HepG2 (cell line): Measurements from ENCODE around the gene ATOH8. TPM values are rescaled to one million over a fixed set of nuclear protein-coding genes. Genes with fewer than 3 reads are reported as not detected.

Experiments
- ATAC-seq: fragments of 200-7000 bp; cut with Tn5 transposase; 3 replicates; pipeline ENCODE4 v1.9.1; 2020; ENCODE audit warnings: mild to moderate bottlenecking, moderate library complexity
- BruUV-seq: library from RNA; stranded (reverse); fragments of 400-500 nt; replicated peaks from 2 replicates; lab custom pipeline; 2021; lab: Mats Ljungman, UMichigan
- CTCF ChIA-PET: fragments of 300-600 bp; formaldehyde crosslinking; extraction: SDS; loops from one replicate; lab custom pipeline; 2021; ENCODE audit warnings: low total read pairs, inconsistent platforms, low intra/inter-chr PET ratio; lab: Yijun Ruan, JAX
- POLR2A ChIA-PET: fragments of 350-600 bp; sonication (Branson Sonifier 250); formaldehyde crosslinking; loops from one replicate; lab custom pipeline; 2020; ENCODE audit warnings: antibody characterized with exemption, inconsistent platforms; lab: Yijun Ruan, JAX
- DNase-seq: peaks from one replicate; pipeline ENCODE4 v3.0.0-alpha.2; 2015; ENCODE audit warnings: low spot score
- FAIRE-seq: peaks from 3 replicates; lab custom pipeline; 2011; peaks lifted over from hg19 to GRCh38; lab: Jason Lieb, UNC
- H2AFZ ChIP-seq: one replicate; pipeline ENCODE4 v1.6.1; 2011; ENCODE audit warnings: low read length, inconsistent platforms
- H3K27ac ChIP-seq: fragments of 300-600 bp; 3 replicates; pipeline ENCODE4 v1.8.0; 2011; ENCODE audit warnings: mixed run types, mild to moderate bottlenecking, mixed read lengths, low read length, inconsistent platforms; ENCODE audit not compliant: insufficient read depth; ENCODE audit errors: extremely low read length
- H3K27me3 ChIP-seq, 2 experiments: fragments of 200-600 bp in 1 of 2; 2 replicates in 1 of 2; 3 replicates in 1 of 2; pipeline versions ENCODE4 v1.6.0 to v1.8.0; 2011; ENCODE audit warnings: low read length in 2 of 2, mild to moderate bottlenecking in 2 of 2, moderate library complexity in 2 of 2, inconsistent platforms in 1 of 2; ENCODE audit not compliant: insufficient read depth in 2 of 2, control insufficient read depth in 1 of 2
- H3K36me3 ChIP-seq, 2 experiments: fragments of 200-600 bp in 1 of 2; replicated peaks in 1 of 2; 2 replicates in 1 of 2; 3 replicates in 1 of 2; pipeline versions ENCODE4 v1.5.1 to v1.8.0; 2011; ENCODE audit warnings: low read length in 2 of 2, inconsistent platforms in 1 of 2; ENCODE audit not compliant: insufficient read depth in 2 of 2, control insufficient read depth in 1 of 2
- H3K4me1 ChIP-seq: 2 replicates; pipeline ENCODE4 v1.5.1; 2012; ENCODE audit warnings: low read length, inconsistent platforms; ENCODE audit not compliant: insufficient read depth
- H3K4me2 ChIP-seq: 2 replicates; pipeline ENCODE4 v1.6.0; 2011; ENCODE audit warnings: low read depth, low read length, inconsistent platforms
- H3K4me3 ChIP-seq, 3 experiments: fragments of 200-600 bp in 1 of 3; sonication (generic), shearing (Covaris generic) in 1 of 3; replicated peaks in 1 of 3; 2 replicates each; pipeline ENCODE4 v1.5.1; 2011 to 2016; ENCODE audit warnings: low read length in 3 of 3, inconsistent platforms in 2 of 3, low read depth in 2 of 3, mild to moderate bottlenecking in 2 of 3, control low read depth in 1 of 3, mixed read lengths in 1 of 3; ENCODE audit not compliant: insufficient read depth in 1 of 3
- H3K79me2 ChIP-seq: one replicate; pipeline ENCODE4 v1.6.1; 2011; ENCODE audit warnings: low read length, inconsistent platforms; ENCODE audit not compliant: insufficient read depth
- H3K9ac ChIP-seq: 2 replicates; pipeline ENCODE4 v1.6.0; 2011; ENCODE audit warnings: mild to moderate bottlenecking, low read depth, low read length, inconsistent platforms; ENCODE audit not compliant: insufficient read depth
- H3K9me3 ChIP-seq: 2 replicates; pipeline ENCODE4 v1.5.1; 2012; ENCODE audit warnings: mild to moderate bottlenecking, low read length
- H4K20me1 ChIP-seq: 2 replicates; pipeline ENCODE4 v1.6.0; 2011; ENCODE audit warnings: inconsistent platforms, mild to moderate bottlenecking, low read length, moderate library complexity; ENCODE audit not compliant: insufficient read depth
- ARID2 ChIP-seq: sonication (generic); formaldehyde crosslinking; IDR thresholded peaks from 2 replicates; pipeline ENCODE4 v1.8.1; 2022; ENCODE audit warnings: mild to moderate bottlenecking, missing genetic modification reagents, borderline replicate concordance
- CC2D1A ChIP-seq: sonication (generic); formaldehyde crosslinking; IDR thresholded peaks from 2 replicates; pipeline ENCODE4 v1.8.1; 2023; ENCODE audit warnings: mild to moderate bottlenecking, missing genetic modification reagents
- CSRNP1 ChIP-seq: sonication (generic); formaldehyde crosslinking; IDR thresholded peaks from 2 replicates; pipeline ENCODE4 v1.8.1; 2023; ENCODE audit warnings: mild to moderate bottlenecking, missing genetic modification reagents
- FOXA3 ChIP-seq: IDR thresholded peaks from 2 replicates; pipeline ENCODE4 v1.6.1; 2016; ENCODE audit warnings: missing genetic modification reagents, missing compliant biosample characterization
- GATAD2A ChIP-seq: IDR thresholded peaks from 2 replicates; pipeline ENCODE4 v1.6.1; 2016
- HDAC1 ChIP-seq: sonication (generic); formaldehyde crosslinking; IDR thresholded peaks from 2 replicates; pipeline ENCODE4 v1.5.1; 2020; ENCODE audit warnings: mild to moderate bottlenecking, missing genetic modification reagents
- KAT7 ChIP-seq: IDR thresholded peaks from 2 replicates; pipeline ENCODE4 v1.6.1; 2018; ENCODE audit warnings: borderline replicate concordance, missing compliant biosample characterization
- NCOA5 ChIP-seq: sonication (generic); formaldehyde crosslinking; IDR thresholded peaks from 2 replicates; pipeline ENCODE4 v1.4.0; 2020; ENCODE audit warnings: missing genetic modification reagents
- SAFB2 ChIP-seq: sonication (generic); formaldehyde crosslinking; IDR thresholded peaks from 2 replicates; pipeline ENCODE4 v1.5.1; 2020; ENCODE audit warnings: missing genetic modification reagents, low read depth, mild to moderate bottlenecking, borderline replicate concordance
- ZBTB8A ChIP-seq: sonication (generic); formaldehyde crosslinking; IDR thresholded peaks from 2 replicates; pipeline ENCODE4 v1.4.0; 2020; ENCODE audit warnings: mild to moderate bottlenecking, low read depth, missing genetic modification reagents, borderline replicate concordance
- ZFP1 ChIP-seq: IDR thresholded peaks from 2 replicates; pipeline ENCODE4 v1.6.1; 2016
- ZNF205 ChIP-seq: IDR thresholded peaks from 2 replicates; pipeline ENCODE4 v1.6.1; 2018; ENCODE audit warnings: missing biosample characterization, missing genetic modification reagents
- ZNF333 ChIP-seq: sonication (generic); formaldehyde crosslinking; IDR thresholded peaks from 2 replicates; pipeline ENCODE4 v1.4.0; 2020; ENCODE audit warnings: mild to moderate bottlenecking, missing genetic modification reagents, borderline replicate concordance
- ZNF431 ChIP-seq: sonication (generic); formaldehyde crosslinking; IDR thresholded peaks from 2 replicates; pipeline ENCODE4 v1.9.0; 2022; ENCODE audit warnings: missing genetic modification reagents, low read depth, mild to moderate bottlenecking, borderline replicate concordance
- ZNF432 ChIP-seq: sonication (generic); formaldehyde crosslinking; IDR thresholded peaks from 2 replicates; pipeline ENCODE4 v1.5.0; 2020; ENCODE audit warnings: missing genetic modification reagents, mild to moderate bottlenecking, borderline replicate concordance
- ZNF460 ChIP-seq: sonication (generic); formaldehyde crosslinking; IDR thresholded peaks from 2 replicates; pipeline ENCODE4 v1.5.1; 2020; ENCODE audit warnings: missing genetic modification reagents, mild to moderate bottlenecking, borderline replicate concordance
- ZNF776 ChIP-seq: sonication (generic); formaldehyde crosslinking; IDR thresholded peaks from 2 replicates; pipeline ENCODE4 v1.4.0; 2020; ENCODE audit warnings: mild to moderate bottlenecking, missing genetic modification reagents
- ZNF792 ChIP-seq: IDR thresholded peaks from 2 replicates; pipeline ENCODE4 v1.6.1; 2016
- ZSCAN12 ChIP-seq: sonication (generic); formaldehyde crosslinking; IDR thresholded peaks from 2 replicates; pipeline ENCODE4 v1.9.0; 2021; ENCODE audit warnings: mild to moderate bottlenecking, missing genetic modification reagents
- WGBS: methylation state at CpG from one replicate; pipeline ENCODE4 v1.1.6; 2017; ENCODE audit warnings: low lambda C conversion rate; 5-methylcytosine and 5-hydroxymethylcytosine counted together
- in situ Hi-C: cut with HindIII; loops from 2 replicates; pipeline ENCODE4 v1.10.0; 2017; ENCODE audit warnings: low pct_unique_long_range_greater_than_20kb; ENCODE audit not compliant: extremely low pct_ligation_motif_present
- intact Hi-C: fragments of 100-400 bp; cut with micrococcal nuclease; formaldehyde crosslinking; loops from one replicate; pipeline ENCODE4 v1.10.0; 2022; ENCODE audit not compliant: unreplicated experiment
- polyA plus RNA-seq, 8 experiments: library from polyadenylated mRNA; depleted of rRNA in 3 of 8; stranded (reverse) in 7 of 8; unstranded in 1 of 8; fragments of >200 nt; fragmentation: Illumina TruSeq in 4 of 8; extraction: Trizol in 4 of 8; gene quantifications; 2 replicates each; pipeline versions ENCODE4 v1.2.1 to v1.2.3, GENCODE V29; 2011 to 2016; ENCODE audit warnings: low read depth in 4 of 8, missing spikeins in 1 of 8, mixed read lengths in 1 of 8; ENCODE audit not compliant: insufficient read depth in 1 of 8
- total RNA-seq, 5 experiments: library from RNA; depleted of rRNA; stranded (reverse); fragments of >200 nt; fragmentation: Illumina TruSeq; extraction: Trizol; gene quantifications; 2 replicates each; pipeline ENCODE4 v1.2.3, GENCODE V29; 2016; ENCODE audit warnings: low read depth in 1 of 5
- TF ChIP-seq, protein P1 (sequence below): sonication (generic); formaldehyde crosslinking; IDR thresholded peaks from 2 replicates; pipeline ENCODE4 v1.4.0; 2020; ENCODE audit warnings: missing genetic modification reagents, borderline replicate concordance

The ATOH8 gene
- total and polyA plus RNA-seq, 2 of the 13 experiments (the other 11 are each of a cell fraction or from before 2014, with no cell fraction given) = 0.13 to 0.61 TPM

DNA sequence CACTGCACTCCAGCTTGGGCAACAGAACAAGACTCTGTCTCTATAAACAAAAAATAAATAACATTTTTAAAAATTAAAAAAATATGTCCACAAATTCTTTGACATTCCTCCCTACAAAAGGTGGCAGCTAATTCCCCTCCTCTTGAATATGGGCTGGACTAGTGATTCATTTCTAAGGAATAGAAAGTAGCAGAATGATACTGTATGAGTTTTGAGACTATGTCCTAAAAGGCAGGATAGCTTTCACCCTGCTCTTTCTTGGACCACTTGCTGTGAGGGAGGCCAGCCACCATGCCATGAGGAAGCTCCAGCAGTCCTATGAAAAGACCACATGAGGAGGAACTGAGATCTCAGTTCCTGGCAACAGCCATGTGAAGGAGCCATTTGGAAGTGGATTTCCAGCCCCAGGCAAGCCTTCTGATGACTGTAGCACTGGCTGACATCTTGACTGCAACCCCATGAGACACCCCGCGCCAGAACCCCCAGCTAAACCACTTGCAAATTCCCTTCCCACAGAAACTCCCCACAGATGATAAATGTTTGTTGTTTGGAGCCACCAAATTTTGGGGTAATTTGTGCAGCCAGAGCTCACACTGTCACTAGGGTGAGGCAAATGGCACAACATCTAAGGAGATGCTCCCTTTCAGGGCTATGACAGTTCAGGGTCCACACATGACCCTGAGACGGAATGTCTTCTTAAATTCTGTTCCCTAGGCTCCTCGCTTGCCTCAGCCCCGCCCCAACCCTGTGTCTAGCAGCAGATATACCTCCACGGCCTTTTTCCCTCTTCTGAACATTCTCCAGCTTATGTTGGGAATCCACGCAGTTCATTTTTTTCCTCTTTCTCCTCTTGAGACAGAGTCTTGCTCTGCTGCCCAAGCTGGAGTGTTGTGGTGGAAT lies 17.1 kb upstream of the ATOH8 start:
- CTCF ChIA-PET = no interaction called here
- peaks cover 4 to 31% of the 10 kb centered on the region in 2 experiments; a peak in 3 of 5 replicates for H3K27me3 ChIP-seq
- H3K9me3 ChIP-seq = no peaks in the 10 kb centered on the region
- TF ChIP-seq KAT7 (no peak), ZFP1 (CRISPR knock-in tag) (no peak), ZNF792 (CRISPR knock-in tag) (no peak), FOXA3 (CRISPR knock-in tag) (no peak), ZNF205 (no peak), ZNF333 (no peak), ZBTB8A (no peak), ZNF776 (no peak), ZNF432 (CRISPR knock-in tag) (no peak), ZNF460 (no peak), ZSCAN12 (CRISPR knock-in tag) (no peak), CSRNP1 (no peak), GATAD2A (no peak), NCOA5 (CRISPR knock-in tag) (no peak), SAFB2 (no peak), ZNF431 (CRISPR knock-in tag) (no peak), HDAC1 (CRISPR knock-in tag) (no peak), ARID2 (no peak), CC2D1A (CRISPR knock-in tag) (no peak)
- TF ChIP-seq, protein P1, sequence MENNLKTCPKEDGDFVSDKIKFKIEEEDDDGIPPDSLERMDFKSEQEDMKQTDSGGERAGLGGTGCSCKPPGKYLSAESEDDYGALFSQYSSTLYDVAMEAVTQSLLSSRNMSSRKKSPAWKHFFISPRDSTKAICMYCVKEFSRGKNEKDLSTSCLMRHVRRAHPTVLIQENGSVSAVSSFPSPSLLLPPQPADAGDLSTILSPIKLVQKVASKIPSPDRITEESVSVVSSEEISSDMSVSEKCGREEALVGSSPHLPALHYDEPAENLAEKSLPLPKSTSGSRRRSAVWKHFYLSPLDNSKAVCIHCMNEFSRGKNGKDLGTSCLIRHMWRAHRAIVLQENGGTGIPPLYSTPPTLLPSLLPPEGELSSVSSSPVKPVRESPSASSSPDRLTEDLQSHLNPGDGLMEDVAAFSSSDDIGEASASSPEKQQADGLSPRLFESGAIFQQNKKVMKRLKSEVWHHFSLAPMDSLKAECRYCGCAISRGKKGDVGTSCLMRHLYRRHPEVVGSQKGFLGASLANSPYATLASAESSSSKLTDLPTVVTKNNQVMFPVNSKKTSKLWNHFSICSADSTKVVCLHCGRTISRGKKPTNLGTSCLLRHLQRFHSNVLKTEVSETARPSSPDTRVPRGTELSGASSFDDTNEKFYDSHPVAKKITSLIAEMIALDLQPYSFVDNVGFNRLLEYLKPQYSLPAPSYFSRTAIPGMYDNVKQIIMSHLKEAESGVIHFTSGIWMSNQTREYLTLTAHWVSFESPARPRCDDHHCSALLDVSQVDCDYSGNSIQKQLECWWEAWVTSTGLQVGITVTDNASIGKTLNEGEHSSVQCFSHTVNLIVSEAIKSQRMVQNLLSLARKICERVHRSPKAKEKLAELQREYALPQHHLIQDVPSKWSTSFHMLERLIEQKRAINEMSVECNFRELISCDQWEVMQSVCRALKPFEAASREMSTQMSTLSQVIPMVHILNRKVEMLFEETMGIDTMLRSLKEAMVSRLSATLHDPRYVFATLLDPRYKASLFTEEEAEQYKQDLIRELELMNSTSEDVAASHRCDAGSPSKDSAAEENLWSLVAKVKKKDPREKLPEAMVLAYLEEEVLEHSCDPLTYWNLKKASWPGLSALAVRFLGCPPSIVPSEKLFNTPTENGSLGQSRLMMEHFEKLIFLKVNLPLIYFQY (CRISPR knock-in tag) = no peak
- TF ChIP-seq, all 625 proteins: peak for 0
- WGBS = 61% methylated on average over 7 of the region's 7 CpGs
- DNase-seq (no peak), FAIRE-seq (no peak), ATAC-seq (no peak)
- no peak overlapping the region for H3K4me2 ChIP-seq
- H4K20me1 ChIP-seq = no peaks in the 10 kb centered on the region
- H3K79me2 ChIP-seq = no peaks in the 10 kb centered on the region
- no peak overlapping the region for H3K9ac ChIP-seq
- no peaks in the 10 kb centered on the region for H3K36me3 ChIP-seq
- no peak overlapping the region for H3K27ac ChIP-seq
- intact Hi-C loops (no loop called here), in situ Hi-C loops (loop anchor here (10.0 kb wide), 1 partner anchor 338 kb away; no protein-coding TSS in a partner anchor)
- no TSS peak for BruUV-seq
- H3K4me1 ChIP-seq = peaks cover 25% of the 10 kb centered on the region
- no peak overlapping the region for H3K4me3 ChIP-seq
- no peak overlapping the region for H2AFZ ChIP-seq
- POLR2A ChIA-PET = no interaction called here
